Fibroblast of skin of right quadriceps (primary cell): ENCODE measurements around the gene SPTLC3.

ENCODE experiments used
- DNase-seq: peaks from one replicate; pipeline ENCODE4 v3.0.0-alpha.2; 2013

SPTLC3 gene

DNA sequence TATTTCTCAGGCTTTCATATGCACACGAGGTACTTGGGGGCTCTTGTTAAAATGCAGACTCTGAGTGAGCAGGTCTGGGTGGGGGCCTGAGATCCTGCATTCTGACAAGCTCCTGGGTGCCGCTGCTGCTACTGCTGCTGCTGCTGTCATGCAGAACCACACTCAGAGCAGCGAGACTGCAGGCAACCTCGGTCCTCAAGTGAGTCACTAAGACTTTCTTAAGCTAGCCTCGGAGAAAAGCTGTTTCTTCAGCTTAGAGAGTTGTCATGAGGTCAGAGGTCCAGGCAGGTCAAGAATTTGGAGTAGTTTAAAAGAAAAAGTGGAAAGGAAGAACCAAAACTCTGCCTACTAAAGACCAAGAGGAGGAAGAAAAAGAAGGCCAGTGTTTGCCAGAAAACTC lies 92.9 kb downstream of the SPTLC3 start:
- DNase-seq, result peak; percentile 4

DNA sequence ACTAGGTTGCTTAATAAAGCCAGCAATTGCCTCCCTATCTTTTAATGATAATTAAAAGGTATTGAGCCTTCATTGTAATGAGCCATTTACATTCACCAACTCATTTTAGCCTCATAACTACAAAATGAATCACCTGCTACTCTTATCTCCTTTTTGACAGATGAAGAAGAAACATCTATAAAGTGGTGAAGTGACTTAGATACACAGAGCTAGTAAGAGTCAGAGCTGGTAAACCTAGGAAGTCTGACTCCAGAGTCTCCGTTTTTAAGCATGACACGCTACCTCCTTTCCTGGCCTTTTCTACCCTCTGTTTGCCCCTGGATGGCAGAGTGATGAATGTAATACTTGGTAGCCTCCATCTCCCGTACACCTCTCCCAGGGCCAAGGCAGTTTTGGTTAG lies 93.5 kb downstream of the SPTLC3 start:
- DNase-seq, result no peak

DNA sequence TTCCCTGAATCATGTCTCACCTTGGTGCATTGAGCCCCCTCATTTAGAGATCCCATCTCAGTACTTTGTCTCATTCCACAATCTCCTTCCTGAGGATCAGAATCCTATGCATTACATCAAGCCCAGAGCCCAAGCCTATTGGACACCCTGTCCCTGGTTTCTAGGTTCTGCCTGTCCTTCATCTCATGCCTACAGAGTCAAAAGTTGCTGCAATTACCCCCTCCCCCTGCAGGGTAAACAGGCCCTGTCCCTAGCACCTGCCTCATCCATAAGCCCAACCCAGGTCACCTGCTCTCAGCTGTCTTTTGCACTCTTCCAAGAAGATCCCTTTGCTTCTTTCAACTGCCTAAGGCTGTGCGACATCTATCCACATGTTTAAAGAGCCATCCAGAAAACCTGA lies 93.9 kb downstream of the SPTLC3 start:
- DNase-seq, result no peak

GRCh38 chr20:13105039-13105438 lies 96.3 kb downstream of the SPTLC3 start:
- no peak for DNase-seq

DNA sequence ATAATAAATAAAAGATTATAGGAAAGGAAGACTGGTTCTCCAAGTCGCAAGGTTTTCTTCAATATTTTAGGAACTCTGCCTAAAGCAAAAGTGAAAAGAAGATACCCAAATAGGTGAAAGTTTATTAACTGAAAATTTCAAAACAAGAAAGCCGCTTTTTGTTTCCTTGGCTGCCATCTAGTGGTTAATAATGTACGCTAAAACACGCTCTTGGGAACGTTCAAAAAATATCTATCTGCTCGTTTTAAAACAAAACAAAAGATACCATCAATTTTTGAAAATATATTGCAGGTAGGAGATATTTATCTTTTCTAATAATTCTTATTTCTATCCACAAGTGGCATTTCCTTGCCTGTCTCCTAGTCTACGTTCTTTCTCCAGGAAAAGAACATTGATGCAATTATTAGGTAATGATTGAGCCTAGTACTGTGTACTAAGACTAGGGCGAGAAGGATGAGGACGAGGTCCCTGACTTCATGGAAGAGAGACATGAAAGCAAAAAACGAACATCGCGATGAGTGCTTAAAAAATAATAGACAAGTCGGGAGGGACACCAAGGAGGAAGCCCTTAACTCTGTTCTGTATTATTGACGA lies 97.2 kb downstream of the SPTLC3 start:
- peak; percentile 38 for DNase-seq

GRCh38 chr20:13109658-13110057 lies 100.9 kb downstream of the SPTLC3 start:
- no peak for DNase-seq

DNA sequence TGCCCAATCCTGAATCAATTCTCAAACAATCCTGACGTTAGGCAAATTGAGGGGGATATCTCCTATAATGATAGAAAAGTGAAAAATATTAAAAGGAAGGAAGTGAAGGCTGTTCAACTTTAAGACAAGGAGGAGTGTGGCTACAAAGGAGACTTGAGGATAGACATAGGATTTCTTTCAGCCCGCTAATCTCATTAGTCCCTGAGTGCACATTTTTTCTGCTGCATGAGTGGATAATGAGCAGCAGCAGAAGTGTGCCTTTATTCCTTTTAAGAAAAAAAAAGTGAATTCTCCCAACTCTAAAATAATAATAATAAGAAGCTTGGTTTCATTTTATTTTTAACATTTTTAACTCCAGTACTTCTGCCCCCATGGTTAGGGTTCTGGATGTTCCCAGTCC lies 102.0 kb downstream of the SPTLC3 start:
- no peak for DNase-seq

DNA sequence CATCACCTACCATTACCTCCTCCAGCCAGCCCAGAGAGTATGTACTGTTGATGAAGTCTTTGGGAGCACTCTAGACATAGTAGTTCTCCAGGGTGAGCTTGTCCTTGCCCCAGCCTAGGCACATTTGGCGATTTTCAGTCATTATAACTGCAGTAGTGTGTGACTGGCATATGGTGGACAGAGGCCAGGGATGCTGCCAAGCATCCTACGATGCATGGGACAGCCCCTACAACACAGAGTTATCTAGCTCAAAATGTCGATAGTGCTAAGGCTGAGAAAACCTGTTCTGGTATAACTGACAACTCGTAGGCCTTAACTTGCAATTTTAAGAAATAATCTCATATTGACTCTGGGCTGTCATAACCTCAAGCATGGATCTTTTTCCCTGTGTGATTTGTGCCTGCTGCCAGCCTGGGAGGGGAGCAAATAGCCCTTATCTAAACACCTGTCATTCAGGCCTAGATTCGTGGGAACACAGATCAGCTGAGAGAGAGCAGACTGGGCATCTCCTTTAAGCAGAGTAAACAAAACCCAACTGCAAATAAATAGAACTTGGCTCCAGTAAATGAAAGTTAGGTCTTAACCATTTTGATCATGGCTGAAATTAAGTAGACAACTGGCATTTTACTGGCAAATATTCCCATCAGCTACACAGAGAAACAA lies 102.6 kb downstream of the SPTLC3 start:
- DNase-seq, result no peak

DNA sequence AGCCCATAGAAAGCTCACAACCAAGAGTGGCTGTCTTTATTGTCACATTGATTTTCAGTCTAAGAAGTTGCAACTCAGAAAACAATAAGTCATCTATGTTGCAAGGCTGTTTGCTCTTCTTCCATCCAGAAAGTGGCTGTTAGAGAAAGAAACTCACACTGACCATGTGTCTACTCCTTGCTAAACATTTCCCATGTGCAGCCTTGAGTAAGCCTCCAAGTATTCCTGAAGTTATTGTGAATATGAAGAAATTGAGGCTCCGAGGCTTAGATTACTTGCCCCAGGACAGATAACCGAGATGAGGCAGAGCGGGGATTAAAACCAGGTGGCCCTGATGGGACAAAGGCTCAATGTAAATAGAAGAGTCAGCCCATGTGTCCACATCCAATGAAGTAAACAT lies 105.0 kb downstream of the SPTLC3 start:
- DNase-seq, result no peak

GRCh38 chr20:13117200-13117599 lies 108.4 kb downstream of the SPTLC3 start:
- DNase-seq, result no peak

- no peak for DNase-seq
Measured at GRCh38 chr20:13118676-13119075, 109.9 kb downstream of the SPTLC3 start.

GRCh38 chr20:13119583-13119982 lies 110.8 kb downstream of the SPTLC3 start:
- DNase-seq, result peak; percentile 62

GRCh38 chr20:13120471-13120870 lies 111.7 kb downstream of the SPTLC3 start:
- DNase-seq, result no peak

- no peak for DNase-seq
Measured at GRCh38 chr20:13121840-13122515, 113.2 kb downstream of the SPTLC3 start.

DNA sequence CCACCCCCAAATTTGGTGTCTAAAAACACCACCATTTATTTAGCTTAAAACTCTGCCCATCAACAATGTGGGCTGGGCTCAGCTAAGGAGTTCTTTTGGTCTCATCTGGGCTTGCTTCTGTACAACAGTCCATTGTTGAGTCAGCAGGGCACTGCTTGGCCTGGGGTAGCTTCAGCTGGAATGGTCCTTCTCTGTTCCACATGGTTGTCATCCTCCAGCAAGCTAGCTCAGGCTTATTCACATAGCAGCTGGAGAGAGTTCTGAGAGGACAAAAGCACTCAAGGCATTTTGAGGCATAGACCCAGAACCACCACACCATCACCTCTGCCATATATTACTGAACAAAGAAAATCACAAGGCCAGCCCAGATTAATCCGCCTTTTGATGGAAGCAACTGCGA lies 116.7 kb downstream of the SPTLC3 start:
- no peak for DNase-seq

DNA sequence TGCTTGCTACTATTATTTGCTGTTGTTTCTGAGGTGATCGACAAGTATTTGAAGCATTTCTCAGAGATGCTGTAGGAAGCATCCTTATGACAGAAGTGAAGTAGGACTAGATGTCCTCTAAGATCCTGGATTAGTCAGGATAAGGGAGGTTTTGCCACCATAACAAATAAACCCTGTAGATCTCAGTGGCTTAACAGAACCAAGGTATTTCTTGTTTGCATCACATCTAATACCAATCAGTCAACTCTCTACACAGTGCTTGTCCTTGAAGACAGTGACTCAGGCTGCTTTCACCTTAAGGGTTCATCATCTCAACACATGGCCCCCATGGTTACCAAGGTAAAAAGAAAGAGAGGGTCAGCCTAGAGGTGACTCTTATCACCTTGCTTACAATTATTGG lies 119.4 kb downstream of the SPTLC3 start:
- DNase-seq, result no peak

GRCh38 chr20:13130061-13130706 lies 121.4 kb downstream of the SPTLC3 start:
- DNase-seq, result no peak

- DNase-seq, result no peak
Measured at GRCh38 chr20:13130707-13131103, 121.9 kb downstream of the SPTLC3 start.

GRCh38 chr20:13131688-13132087 lies 122.9 kb downstream of the SPTLC3 start:
- DNase-seq, result no peak

DNA sequence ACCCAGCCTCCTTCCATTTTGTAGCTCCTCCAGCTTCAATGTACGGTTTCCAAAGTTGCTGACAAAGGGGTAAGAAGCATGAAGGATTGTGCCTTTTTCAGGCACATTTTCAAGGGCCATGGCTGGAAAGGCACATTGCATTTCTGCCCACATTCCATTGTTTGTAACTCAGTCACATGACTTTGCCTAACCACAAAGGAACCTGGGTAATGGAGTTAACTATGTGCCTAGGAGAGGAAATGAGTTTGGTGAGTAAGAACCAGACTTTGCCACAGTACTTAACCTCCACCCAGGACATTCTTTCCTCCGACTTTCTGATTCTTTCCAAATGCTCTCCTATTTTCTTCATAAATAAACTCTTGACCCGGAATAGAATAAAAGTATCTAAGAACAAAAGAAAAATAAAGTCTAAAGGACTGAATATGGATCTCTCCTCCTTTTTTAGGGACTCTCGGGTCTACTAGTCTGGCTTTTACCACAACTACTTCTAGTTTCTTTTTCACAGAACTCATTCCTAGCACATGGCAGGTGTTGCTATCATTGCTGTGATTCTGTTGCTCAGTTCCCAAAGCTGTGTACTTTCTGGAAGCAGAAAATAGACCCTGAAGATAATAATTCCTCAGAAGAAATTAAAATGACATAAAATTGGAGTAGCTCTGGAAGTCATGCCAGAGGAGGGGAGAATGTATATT lies 130.8 kb downstream of the SPTLC3 start:
- peak; percentile 20 for DNase-seq

GRCh38 chr20:13140201-13140600 lies 131.4 kb downstream of the SPTLC3 start:
- DNase-seq, result no peak

DNA sequence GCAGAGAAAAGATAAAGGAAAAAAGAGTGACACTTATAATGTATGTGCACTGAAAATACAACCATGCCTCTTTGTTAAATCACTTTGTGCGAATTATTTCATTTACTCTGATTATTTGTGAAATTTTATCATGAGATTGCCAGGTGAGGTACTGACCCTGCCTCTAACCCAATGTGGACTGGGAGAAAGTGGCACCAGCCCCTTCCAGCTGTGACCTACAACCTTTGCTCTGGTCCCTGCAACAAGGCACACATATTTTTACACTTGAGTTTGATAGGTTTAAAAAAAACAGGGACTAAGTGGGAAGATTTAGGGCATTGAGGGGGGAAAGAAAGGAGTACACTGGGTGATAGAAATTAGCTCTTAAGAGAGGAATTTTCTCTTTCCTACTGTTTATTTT lies 132.0 kb downstream of the SPTLC3 start:
- no peak for DNase-seq

GRCh38 chr20:13141546-13141945 lies 132.8 kb downstream of the SPTLC3 start:
- peak; percentile 12 for DNase-seq
